Adrenal gland (tissue), 12 donors: ENCODE measurements around the gene CBFA2T3. TPM values are rescaled to one million over a fixed set of nuclear protein-coding genes. Genes with fewer than 3 reads are reported as not detected.
A peak's percentile ranks its signal among the peaks of the same experiment; 100 is the strongest.

ENCODE experiments used
- DNase-seq, 7 donors: peaks; one replicate each; pipeline ENCODE4 v3.0.0-alpha.2; 2019 to 2020
- H3K27ac ChIP-seq, 5 donors: fragments of 200-600 bp; sonication (generic) in 4 of 5; 1 replicate in 3 of 5; 2 replicates in 2 of 5; pipeline versions ENCODE4 v1.5.1 to v1.8.0; 2016 to 2020; ENCODE audit warnings: mild to moderate bottlenecking in 1 of 5
- H3K27me3 ChIP-seq: fragments of 200-600 bp; 2 replicates; pipeline ENCODE4 v1.8.0; 2021
- H3K36me3 ChIP-seq, 2 donors: fragments of 200-600 bp; replicated peaks in 1 of 2; 1 replicate in 1 of 2; 2 replicates in 1 of 2; pipeline versions ENCODE4 v1.5.1 to v1.8.0; 2018 to 2022
- H3K4me1 ChIP-seq, 2 donors: fragments of 200-600 bp; replicated peaks in 1 of 2; 1 replicate in 1 of 2; 2 replicates in 1 of 2; pipeline versions ENCODE4 v1.5.1 to v1.8.0; 2018 to 2021
- H3K4me3 ChIP-seq, 4 donors: fragments of 200-600 bp; sonication (generic) in 3 of 4; one replicate each; pipeline ENCODE4 v1.5.1; 2016 to 2018
- H3K9me3 ChIP-seq, 3 donors: fragments of 200-600 bp; sonication (generic) in 1 of 3; replicated peaks in 1 of 3; 1 replicate in 2 of 3; 2 replicates in 1 of 3; pipeline versions ENCODE4 v1.5.1 to v1.8.0; 2016 to 2021
- CTCF ChIP-seq, 6 experiments: fragments of 450-650 bp in 4 of 6; fragments of 200-600 bp in 2 of 6; sonication (generic) in 1 of 6; IDR thresholded peaks; 1 replicate in 5 of 6; 2 replicates in 1 of 6; pipeline versions ENCODE4 v1.5.1 to v1.8.0; 2016 to 2021; ENCODE audit warnings: antibody characterized with exemption in 6 of 6, mild to moderate bottlenecking in 2 of 6, moderate library complexity in 1 of 6
- POLR2A ChIP-seq, 2 donors: fragments of 450-650 bp; IDR thresholded peaks; one replicate each; pipeline ENCODE4 v1.6.1; 2017; ENCODE audit warnings: antibody characterized with exemption in 2 of 2, mild to moderate bottlenecking in 2 of 2, moderate library complexity in 1 of 2
- WGBS, 4 donors: extraction: QIAGEN DNeasy Blood & Tissue Kit in 2 of 4; methylation state at CpG; one replicate each; pipeline versions ENCODE4 v1.1.5 to v1.1.7; 2013 to 2017; 5-methylcytosine and 5-hydroxymethylcytosine counted together
- intact Hi-C, 2 donors: fragments of 100-400 bp; cut with DNase I; formaldehyde crosslinking; loops; one replicate each; pipeline versions ENCODE4 v1.14.1 to v1.15.0; 2022 to 2023
- polyA plus RNA-seq, 3 donors: library from polyadenylated mRNA; stranded (reverse); fragments of 200-250 nt in 2 of 3; fragments of 350-450 nt in 1 of 3; fragmentation: Illumina TruSeq in 1 of 3; extraction: RNeasy Lipid Tissue Mini Kit (QIAGEN cat#74804) in 1 of 3; gene quantifications; one replicate each; pipeline ENCODE4 v1.2.3, GENCODE V29; 2013 to 2014
- total RNA-seq, 9 donors: library from RNA; depleted of rRNA in 4 of 9; stranded (reverse); fragments of >200 nt in 4 of 9; fragments of 120-200 nt in 1 of 9; fragmentation: NEBNext Ultra II Directional in 1 of 9; extraction: Animal tissue kit (Norgen Biotek cat#: 25700) in 1 of 9; gene quantifications; one replicate each; pipeline versions ENCODE4 v1.1.0 to v1.2.4, GENCODE V29; 2013 to 2023
- donor health status: healthy with polysubstance abuse.
- donor health status: Bipolar disorder and iron deficiency.
- donor health status: DM: yes; HTN: yes; CAD: no.
- donor health status: DM: no; HTN: no; CAD: no.
- donor health status: DM: no; HTN: no; CAD: no.
- donor health status: DM: yes; HTN: yes; CAD: no.

CBFA2T3 gene
- total and polyA plus RNA-seq, 12 donors = 0.30 to 16.9 (median 2.2) TPM

GRCh38 chr16:88862968-88863367 is 114.0 kb downstream of the CBFA2T3 start:
- H3K27ac ChIP-seq = no peak overlapping the region
- H3K27me3 ChIP-seq = no peaks in the 10 kb centered on the region
- 90 to 96% (median 94%) methylated on average over 20 to 25 of the region's 25 CpGs for WGBS, 4 donors
- peaks cover 0 to 45% of the 10 kb centered on the region in 2 donors for H3K36me3 ChIP-seq
- peaks cover 8 to 40% of the 10 kb centered on the region in 2 donors for H3K4me1 ChIP-seq
- DNase-seq = no peak
- no peaks in the 10 kb centered on the region for H3K9me3 ChIP-seq
- intact Hi-C loops = no loop called here
- TF ChIP-seq POLR2A (IDR thresholded peaks at IDR 0.05) (no peak), CTCF (IDR thresholded peaks at IDR 0.05) (no peak)
- H3K4me3 ChIP-seq = no peak overlapping the region

- H3K27me3 ChIP-seq = no peaks in the 10 kb centered on the region
- peak; percentile 66 to 86 (median 72) for DNase-seq
- H3K4me3 ChIP-seq = no peak overlapping the region
- no peaks in the 10 kb centered on the region for H3K9me3 ChIP-seq
- H3K4me1 ChIP-seq = peaks cover 12 to 42% of the 10 kb centered on the region in 2 donors
- WGBS, 4 donors = 60 to 68% (median 64%) methylated on average over 13 to 19 of the region's 19 CpGs; no CpG with 5 or more reads in 1 of the 4 donors
- TF ChIP-seq CTCF (IDR thresholded peaks at IDR 0.05) (no peak), POLR2A (IDR thresholded peaks at IDR 0.05) (no peak)
- peaks cover 0 to 45% of the 10 kb centered on the region in 2 donors for H3K36me3 ChIP-seq
- intact Hi-C loops = no loop called here
- peak overlapping the region in 4 of 5 donors; percentile 37 to 87 (median 60) for H3K27ac ChIP-seq
Observed at GRCh38 chr16:88861359-88861758, 115.6 kb downstream of the CBFA2T3 start.

- intact Hi-C loops = loop anchor here in 1 of 2 donors (5.0 kb wide), 1 partner anchor 42 kb away; no protein-coding TSS in a partner anchor
- Histone ChIP-seq H3K4me3 (no peak overlapping the region), H3K9me3 (no peaks in the 10 kb centered on the region), H3K27me3 (no peaks in the 10 kb centered on the region), H3K4me1 (peaks cover 18 to 60% of the 10 kb centered on the region in 2 donors), H3K36me3 (peaks cover 0 to 45% of the 10 kb centered on the region in 2 donors), H3K27ac (peak overlapping the region in 4 of 5 donors; percentile 4 to 87 (median 44))
- DNase-seq = peak in 6 of 7 donors; percentile 68 to 75 (median 72)
- TF ChIP-seq POLR2A (IDR thresholded peaks at IDR 0.05) (peak in 1 of 2 donors; percentile 46), CTCF (IDR thresholded peaks at IDR 0.05) (peak in 3 of 6 experiments; percentile 14 to 16 (median 15))
- WGBS, 4 donors = 63 to 74% (median 67%) methylated on average over 16 to 20 of the region's 20 CpGs
Observed at GRCh38 chr16:88859381-88860091, 117.5 kb downstream of the CBFA2T3 start.

GRCh38 chr16:88857728-88858339 is 119.2 kb downstream of the CBFA2T3 start:
- no peak for TF ChIP-seq POLR2A (IDR thresholded peaks at IDR 0.05)
- TF ChIP-seq CTCF (IDR thresholded peaks at IDR 0.05) = peak in 5 of 6 experiments; percentile 57 to 70 (median 65)

More at GRCh38 chr16:88857728-88858339, 119.2 kb downstream of the CBFA2T3 start:
- Histone ChIP-seq H3K4me3 (peak overlapping the region; percentile 68 to 97 (median 89)), H3K36me3 (peaks cover 0 to 43% of the 10 kb centered on the region in 2 donors), H3K4me1 (peaks cover 18 to 60% of the 10 kb centered on the region in 2 donors), H3K27ac (peak overlapping the region; percentile 36 to 92 (median 86)), H3K9me3 (no peaks in the 10 kb centered on the region), H3K27me3 (no peaks in the 10 kb centered on the region)
- 12 to 16% (median 15%) methylated on average over 12 of the region's 12 CpGs for WGBS, 4 donors
- intact Hi-C loops = loop anchor here in 1 of 2 donors (5.0 kb wide), 1 partner anchor 41 kb away; no protein-coding TSS in a partner anchor
- peak; percentile 78 to 91 (median 84) for DNase-seq
